Measurements from ENCODE around the gene OSBPL9. TPM values are rescaled to one million over a fixed set of nuclear protein-coding genes. Genes with fewer than 3 reads are reported as not detected.

OSBPL9 gene
- total and polyA plus RNA-seq, 10 of the 15 experiments (the other 5 are each of a cell fraction or from before 2014, with no cell fraction given), result 25.9 to 156 (median 108) TPM

DNA sequence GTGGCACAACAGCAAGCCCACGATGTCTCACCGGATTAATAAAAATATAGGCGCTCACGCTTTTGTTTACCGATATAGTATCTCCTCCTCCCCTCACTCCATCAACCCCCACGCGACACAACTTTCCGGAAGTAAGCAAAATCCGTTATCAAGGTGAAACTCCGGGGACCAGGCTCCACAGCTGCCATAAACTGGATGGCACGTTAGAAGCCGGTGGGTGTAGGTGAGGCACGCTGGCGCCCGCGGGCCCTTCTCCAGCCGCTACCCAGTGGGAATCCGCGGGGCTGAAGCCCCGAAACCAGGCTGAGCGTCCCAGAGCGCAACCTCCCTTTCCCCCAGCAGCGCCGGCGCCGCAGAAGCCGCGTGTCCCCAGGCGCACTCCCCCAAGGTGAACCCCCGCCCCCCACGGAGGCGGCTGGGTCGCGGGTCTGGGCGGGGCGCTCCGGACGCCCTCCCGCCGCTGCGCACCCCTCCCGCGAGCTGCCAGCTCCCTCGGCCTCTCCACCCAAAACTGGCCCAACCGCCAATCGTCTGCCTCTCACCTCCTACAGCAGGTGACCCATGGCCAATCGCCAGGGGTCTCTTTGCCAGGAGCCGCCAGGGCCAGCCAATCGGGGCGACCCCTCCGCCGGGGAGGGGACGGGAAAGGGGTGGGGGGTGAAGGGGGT is 112.4 kb downstream of the OSBPL9 start (continued):
- TF ChIP-seq, protein P1, sequence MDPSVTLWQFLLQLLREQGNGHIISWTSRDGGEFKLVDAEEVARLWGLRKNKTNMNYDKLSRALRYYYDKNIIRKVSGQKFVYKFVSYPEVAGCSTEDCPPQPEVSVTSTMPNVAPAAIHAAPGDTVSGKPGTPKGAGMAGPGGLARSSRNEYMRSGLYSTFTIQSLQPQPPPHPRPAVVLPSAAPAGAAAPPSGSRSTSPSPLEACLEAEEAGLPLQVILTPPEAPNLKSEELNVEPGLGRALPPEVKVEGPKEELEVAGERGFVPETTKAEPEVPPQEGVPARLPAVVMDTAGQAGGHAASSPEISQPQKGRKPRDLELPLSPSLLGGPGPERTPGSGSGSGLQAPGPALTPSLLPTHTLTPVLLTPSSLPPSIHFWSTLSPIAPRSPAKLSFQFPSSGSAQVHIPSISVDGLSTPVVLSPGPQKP (IDR thresholded peaks at IDR 0.05; ENCODE audit: low read depth, low read length), result peak; percentile 24; the same call in 1 of the 2 replicates
- no peak for TF ChIP-seq CEBPB (IDR thresholded peaks at IDR 0.05; ENCODE audit: borderline replicate concordance in 1 of 2, low read depth in 2 of 2, low read length in 2 of 2)
- no peak for TF ChIP-seq ZBED1 (IDR thresholded peaks at IDR 0.05; ENCODE audit: borderline replicate concordance)
- TF ChIP-seq WRNIP1 (IDR thresholded peaks at IDR 0.05; ENCODE audit: borderline replicate concordance, low read depth, low read length), result no peak
- TF ChIP-seq SMC3 (IDR thresholded peaks at IDR 0.05; ENCODE audit: borderline replicate concordance, low read length), result no peak
- TF ChIP-seq ZNF274 (IDR thresholded peaks at IDR 0.05; ENCODE audit: insufficient read depth, insufficient read length), result no peak
- peak; percentile 84 for TF ChIP-seq NFYB (IDR thresholded peaks at IDR 0.05; ENCODE audit: insufficient read depth, low read depth, low read length)
- no peak for TF ChIP-seq SUPT20H (IDR thresholded peaks at IDR 0.05; ENCODE audit: borderline replicate concordance, control insufficient read depth, low read depth, low read length)
- TF ChIP-seq, protein P2, sequence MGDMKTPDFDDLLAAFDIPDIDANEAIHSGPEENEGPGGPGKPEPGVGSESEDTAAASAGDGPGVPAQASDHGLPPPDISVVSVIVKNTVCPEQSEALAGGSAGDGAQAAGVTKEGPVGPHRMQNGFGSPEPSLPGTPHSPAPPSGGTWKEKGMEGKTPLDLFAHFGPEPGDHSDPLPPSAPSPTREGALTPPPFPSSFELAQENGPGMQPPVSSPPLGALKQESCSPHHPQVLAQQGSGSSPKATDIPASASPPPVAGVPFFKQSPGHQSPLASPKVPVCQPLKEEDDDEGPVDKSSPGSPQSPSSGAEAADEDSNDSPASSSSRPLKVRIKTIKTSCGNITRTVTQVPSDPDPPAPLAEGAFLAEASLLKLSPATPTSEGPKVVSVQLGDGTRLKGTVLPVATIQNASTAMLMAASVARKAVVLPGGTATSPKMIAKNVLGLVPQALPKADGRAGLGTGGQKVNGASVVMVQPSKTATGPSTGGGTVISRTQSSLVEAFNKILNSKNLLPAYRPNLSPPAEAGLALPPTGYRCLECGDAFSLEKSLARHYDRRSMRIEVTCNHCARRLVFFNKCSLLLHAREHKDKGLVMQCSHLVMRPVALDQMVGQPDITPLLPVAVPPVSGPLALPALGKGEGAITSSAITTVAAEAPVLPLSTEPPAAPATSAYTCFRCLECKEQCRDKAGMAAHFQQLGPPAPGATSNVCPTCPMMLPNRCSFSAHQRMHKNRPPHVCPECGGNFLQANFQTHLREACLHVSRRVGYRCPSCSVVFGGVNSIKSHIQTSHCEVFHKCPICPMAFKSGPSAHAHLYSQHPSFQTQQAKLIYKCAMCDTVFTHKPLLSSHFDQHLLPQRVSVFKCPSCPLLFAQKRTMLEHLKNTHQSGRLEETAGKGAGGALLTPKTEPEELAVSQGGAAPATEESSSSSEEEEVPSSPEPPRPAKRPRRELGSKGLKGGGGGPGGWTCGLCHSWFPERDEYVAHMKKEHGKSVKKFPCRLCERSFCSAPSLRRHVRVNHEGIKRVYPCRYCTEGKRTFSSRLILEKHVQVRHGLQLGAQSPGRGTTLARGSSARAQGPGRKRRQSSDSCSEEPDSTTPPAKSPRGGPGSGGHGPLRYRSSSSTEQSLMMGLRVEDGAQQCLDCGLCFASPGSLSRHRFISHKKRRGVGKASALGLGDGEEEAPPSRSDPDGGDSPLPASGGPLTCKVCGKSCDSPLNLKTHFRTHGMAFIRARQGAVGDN (IDR thresholded peaks at IDR 0.05), result peak; percentile 58; the same call in 1 of the 2 replicates
- no peak for TF ChIP-seq BCL11A (IDR thresholded peaks at IDR 0.05; ENCODE audit: low read depth, low read length)
- TF ChIP-seq POLR2AphosphoS5 (IDR thresholded peaks at IDR 0.05; ENCODE audit: low read length), result peak; percentile 78
- no peak for TF ChIP-seq HDGF (IDR thresholded peaks at IDR 0.05)
- TF ChIP-seq RBBP5 (conservative IDR thresholded peaks at IDR 0.05), result no peak
- no peak for TF ChIP-seq JUND (IDR thresholded peaks at IDR 0.05; ENCODE audit: low read depth, low read length)
- TF ChIP-seq, protein P3, sequence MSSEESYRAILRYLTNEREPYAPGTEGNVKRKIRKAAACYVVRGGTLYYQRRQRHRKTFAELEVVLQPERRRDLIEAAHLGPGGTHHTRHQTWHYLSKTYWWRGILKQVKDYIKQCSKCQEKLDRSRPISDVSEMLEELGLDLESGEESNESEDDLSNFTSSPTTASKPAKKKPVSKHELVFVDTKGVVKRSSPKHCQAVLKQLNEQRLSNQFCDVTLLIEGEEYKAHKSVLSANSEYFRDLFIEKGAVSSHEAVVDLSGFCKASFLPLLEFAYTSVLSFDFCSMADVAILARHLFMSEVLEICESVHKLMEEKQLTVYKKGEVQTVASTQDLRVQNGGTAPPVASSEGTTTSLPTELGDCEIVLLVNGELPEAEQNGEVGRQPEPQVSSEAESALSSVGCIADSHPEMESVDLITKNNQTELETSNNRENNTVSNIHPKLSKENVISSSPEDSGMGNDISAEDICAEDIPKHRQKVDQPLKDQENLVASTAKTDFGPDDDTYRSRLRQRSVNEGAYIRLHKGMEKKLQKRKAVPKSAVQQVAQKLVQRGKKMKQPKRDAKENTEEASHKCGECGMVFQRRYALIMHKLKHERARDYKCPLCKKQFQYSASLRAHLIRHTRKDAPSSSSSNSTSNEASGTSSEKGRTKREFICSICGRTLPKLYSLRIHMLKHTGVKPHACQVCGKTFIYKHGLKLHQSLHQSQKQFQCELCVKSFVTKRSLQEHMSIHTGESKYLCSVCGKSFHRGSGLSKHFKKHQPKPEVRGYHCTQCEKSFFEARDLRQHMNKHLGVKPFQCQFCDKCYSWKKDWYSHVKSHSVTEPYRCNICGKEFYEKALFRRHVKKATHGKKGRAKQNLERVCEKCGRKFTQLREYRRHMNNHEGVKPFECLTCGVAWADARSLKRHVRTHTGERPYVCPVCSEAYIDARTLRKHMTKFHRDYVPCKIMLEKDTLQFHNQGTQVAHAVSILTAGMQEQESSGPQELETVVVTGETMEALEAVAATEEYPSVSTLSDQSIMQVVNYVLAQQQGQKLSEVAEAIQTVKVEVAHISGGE (CRISPR knock-in tag; IDR thresholded peaks at IDR 0.05), result no peak
- TF ChIP-seq ATF7 (IDR thresholded peaks at IDR 0.05; ENCODE audit: low read depth), result peak; percentile 28; the same call in 1 of the 2 replicates
- no peak for TF ChIP-seq KDM1A (IDR thresholded peaks at IDR 0.05; ENCODE audit: borderline replicate concordance)
- no peak; the same call in 1 of the 2 replicates for TF ChIP-seq HCFC1 (IDR thresholded peaks at IDR 0.05; ENCODE audit: low read length)
- TF ChIP-seq FOS (IDR thresholded peaks at IDR 0.05; ENCODE audit: borderline replicate concordance, extremely low read depth, insufficient read length), result peak; percentile 55
- TF ChIP-seq, protein P4, sequence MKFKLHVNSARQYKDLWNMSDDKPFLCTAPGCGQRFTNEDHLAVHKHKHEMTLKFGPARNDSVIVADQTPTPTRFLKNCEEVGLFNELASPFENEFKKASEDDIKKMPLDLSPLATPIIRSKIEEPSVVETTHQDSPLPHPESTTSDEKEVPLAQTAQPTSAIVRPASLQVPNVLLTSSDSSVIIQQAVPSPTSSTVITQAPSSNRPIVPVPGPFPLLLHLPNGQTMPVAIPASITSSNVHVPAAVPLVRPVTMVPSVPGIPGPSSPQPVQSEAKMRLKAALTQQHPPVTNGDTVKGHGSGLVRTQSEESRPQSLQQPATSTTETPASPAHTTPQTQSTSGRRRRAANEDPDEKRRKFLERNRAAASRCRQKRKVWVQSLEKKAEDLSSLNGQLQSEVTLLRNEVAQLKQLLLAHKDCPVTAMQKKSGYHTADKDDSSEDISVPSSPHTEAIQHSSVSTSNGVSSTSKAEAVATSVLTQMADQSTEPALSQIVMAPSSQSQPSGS (IDR thresholded peaks at IDR 0.05; ENCODE audit: low read length), result no peak
- peak; percentile 59 for TF ChIP-seq IKZF1 (conservative IDR thresholded peaks at IDR 0.05)
